Measurements from ENCODE around the gene MYO1B.

MYO1B gene

DNA sequence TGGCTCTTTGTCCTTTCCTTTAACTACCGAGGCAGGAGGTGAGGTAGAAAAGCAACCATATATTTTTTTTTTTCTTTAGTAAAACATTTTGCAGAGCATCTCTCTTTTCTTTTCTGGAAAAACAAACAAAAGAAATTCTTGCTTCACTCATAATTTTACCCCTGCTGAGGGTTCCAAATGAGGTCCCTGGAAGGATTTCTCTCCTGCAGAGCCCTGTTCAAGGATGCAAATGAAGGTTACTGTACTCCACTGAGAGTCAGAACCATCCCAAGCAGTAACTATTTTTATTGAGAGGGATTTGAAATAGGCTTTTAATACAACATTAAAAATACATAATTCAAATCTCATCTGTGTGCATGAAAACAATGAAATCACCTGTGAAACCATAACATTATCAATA, 19.5 kb upstream of the MYO1B start:
- TF ChIP-seq, protein P1, sequence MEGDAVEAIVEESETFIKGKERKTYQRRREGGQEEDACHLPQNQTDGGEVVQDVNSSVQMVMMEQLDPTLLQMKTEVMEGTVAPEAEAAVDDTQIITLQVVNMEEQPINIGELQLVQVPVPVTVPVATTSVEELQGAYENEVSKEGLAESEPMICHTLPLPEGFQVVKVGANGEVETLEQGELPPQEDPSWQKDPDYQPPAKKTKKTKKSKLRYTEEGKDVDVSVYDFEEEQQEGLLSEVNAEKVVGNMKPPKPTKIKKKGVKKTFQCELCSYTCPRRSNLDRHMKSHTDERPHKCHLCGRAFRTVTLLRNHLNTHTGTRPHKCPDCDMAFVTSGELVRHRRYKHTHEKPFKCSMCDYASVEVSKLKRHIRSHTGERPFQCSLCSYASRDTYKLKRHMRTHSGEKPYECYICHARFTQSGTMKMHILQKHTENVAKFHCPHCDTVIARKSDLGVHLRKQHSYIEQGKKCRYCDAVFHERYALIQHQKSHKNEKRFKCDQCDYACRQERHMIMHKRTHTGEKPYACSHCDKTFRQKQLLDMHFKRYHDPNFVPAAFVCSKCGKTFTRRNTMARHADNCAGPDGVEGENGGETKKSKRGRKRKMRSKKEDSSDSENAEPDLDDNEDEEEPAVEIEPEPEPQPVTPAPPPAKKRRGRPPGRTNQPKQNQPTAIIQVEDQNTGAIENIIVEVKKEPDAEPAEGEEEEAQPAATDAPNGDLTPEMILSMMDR (conservative IDR thresholded peaks at IDR 0.05) = no peak
- no peak for TF ChIP-seq ZFX (IDR thresholded peaks at IDR 0.05)
- no peak overlapping the region for H3K27ac ChIP-seq

GRCh38 chr2:191226196-191226595, 19.0 kb upstream of the MYO1B start:
- no peak for TF ChIP-seq ZFX (IDR thresholded peaks at IDR 0.05)
- TF ChIP-seq, protein P1 (conservative IDR thresholded peaks at IDR 0.05) = no peak
- no peak overlapping the region for H3K27ac ChIP-seq

DNA sequence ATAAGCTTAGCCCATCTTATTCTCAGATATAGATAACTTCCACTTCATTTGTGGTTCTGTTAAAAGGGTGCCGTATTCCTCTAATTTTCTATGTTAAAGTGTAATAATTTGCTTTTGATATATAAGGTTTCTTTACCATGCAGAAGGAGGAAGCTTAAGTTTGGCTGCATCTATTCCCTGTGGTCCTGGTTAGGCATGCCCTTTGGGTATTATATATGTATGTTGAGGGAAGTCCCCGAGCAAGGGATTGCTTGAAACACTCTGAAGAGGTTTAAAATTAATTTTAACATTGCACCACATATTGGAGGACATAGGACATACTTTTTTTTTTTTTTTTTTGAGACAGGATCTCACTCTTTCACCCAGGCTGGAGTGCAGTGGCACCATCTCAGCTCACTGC, 16.9 kb upstream of the MYO1B start:
- TF ChIP-seq ZFX (IDR thresholded peaks at IDR 0.05) = no peak
- TF ChIP-seq, protein P1 (conservative IDR thresholded peaks at IDR 0.05) = no peak
- H3K27ac ChIP-seq = no peak overlapping the region

GRCh38 chr2:191228861-191229260, 16.3 kb upstream of the MYO1B start:
- no peak overlapping the region; the same call in 1 of the 2 replicates for H3K27ac ChIP-seq
- TF ChIP-seq ZFX (IDR thresholded peaks at IDR 0.05) = no peak
- TF ChIP-seq, protein P1 (conservative IDR thresholded peaks at IDR 0.05) = no peak

GRCh38 chr2:191230174-191230573, 15.0 kb upstream of the MYO1B start:
- no peak overlapping the region for H3K27ac ChIP-seq
- no peak for TF ChIP-seq ZFX (IDR thresholded peaks at IDR 0.05)
- TF ChIP-seq, protein P1 (conservative IDR thresholded peaks at IDR 0.05) = no peak

GRCh38 chr2:191231995-191232394, 13.2 kb upstream of the MYO1B start:
- H3K27ac ChIP-seq = no peak overlapping the region
- TF ChIP-seq ZFX (IDR thresholded peaks at IDR 0.05) = no peak
- TF ChIP-seq, protein P1 (conservative IDR thresholded peaks at IDR 0.05) = peak; percentile 81

- H3K27ac ChIP-seq = no peak overlapping the region
- TF ChIP-seq, protein P1 (conservative IDR thresholded peaks at IDR 0.05) = no peak
- no peak for TF ChIP-seq ZFX (IDR thresholded peaks at IDR 0.05)
These were observed 11.7 kb upstream of the MYO1B start for GRCh38 chr2:191233533-191233932.
